HG03354 (cell line): ENCODE measurements around the gene PTPRK.

Experiments used
- ATAC-seq: cut with Tn5 transposase; IDR thresholded peaks from one replicate; pipeline ENCODE4 v1.9.1; 2021; ENCODE audit warnings: mild to moderate bottlenecking; ENCODE audit not compliant: unreplicated experiment, poor library complexity, severe bottlenecking

PTPRK gene

DNA sequence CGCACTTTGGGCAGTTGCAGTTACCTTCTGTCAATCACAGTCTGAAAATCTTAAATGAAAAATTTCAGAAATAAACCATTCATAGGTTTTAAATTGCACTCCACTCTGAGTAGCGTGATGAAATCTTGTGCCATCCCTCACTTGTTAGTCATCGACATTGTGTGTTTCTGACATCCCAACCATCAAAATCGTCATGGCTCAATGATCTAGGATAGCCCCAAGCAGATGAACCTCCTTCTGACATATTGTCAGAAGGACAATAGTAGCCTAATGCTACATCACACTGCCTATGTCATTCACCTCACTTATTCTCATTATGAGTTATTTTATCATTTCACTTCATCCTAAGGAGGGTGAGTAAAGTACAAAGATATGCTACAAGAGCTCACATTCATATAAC lies 284.8 kb downstream of the PTPRK start:
- no peak for ATAC-seq

- ATAC-seq, result no peak
These were observed 286.9 kb downstream of the PTPRK start for GRCh38 chr6:128233531-128233930.

GRCh38 chr6:128230267-128230989 lies 290.0 kb downstream of the PTPRK start:
- no peak for ATAC-seq

- ATAC-seq, result no peak
These were observed 294.8 kb downstream of the PTPRK start for GRCh38 chr6:128225612-128226011.

GRCh38 chr6:128216917-128217316 lies 303.5 kb downstream of the PTPRK start:
- no peak for ATAC-seq

- ATAC-seq, result no peak
These were observed 310.6 kb downstream of the PTPRK start for GRCh38 chr6:128209771-128210170.

- no peak for ATAC-seq
These were observed 311.4 kb downstream of the PTPRK start for GRCh38 chr6:128208851-128209580.

DNA sequence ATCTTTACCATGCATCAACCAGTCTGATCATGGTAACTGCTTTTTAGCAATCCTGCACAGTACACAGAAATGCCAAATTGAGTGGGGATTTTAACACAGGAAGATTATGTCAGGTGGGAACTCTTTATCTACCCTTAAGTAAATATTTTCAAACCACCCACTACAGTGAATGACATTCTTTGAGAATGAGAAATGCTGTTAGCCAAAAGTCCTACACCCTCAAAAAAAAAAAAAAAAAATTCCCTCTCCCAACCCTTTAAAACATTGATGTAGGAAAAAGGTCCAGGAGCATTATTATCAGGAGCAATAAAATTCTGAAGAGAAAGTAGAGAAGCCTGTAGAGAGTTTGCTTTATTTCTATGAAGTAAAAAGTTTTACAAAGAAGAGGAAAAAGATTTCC lies 312.3 kb downstream of the PTPRK start:
- no peak for ATAC-seq

- no peak for ATAC-seq
These were observed 313.6 kb downstream of the PTPRK start for GRCh38 chr6:128206610-128207426.

- no peak for ATAC-seq
These were observed 315.8 kb downstream of the PTPRK start for GRCh38 chr6:128204616-128205015.

- ATAC-seq, result no peak
These were observed 318.1 kb downstream of the PTPRK start for GRCh38 chr6:128202169-128202765.

DNA sequence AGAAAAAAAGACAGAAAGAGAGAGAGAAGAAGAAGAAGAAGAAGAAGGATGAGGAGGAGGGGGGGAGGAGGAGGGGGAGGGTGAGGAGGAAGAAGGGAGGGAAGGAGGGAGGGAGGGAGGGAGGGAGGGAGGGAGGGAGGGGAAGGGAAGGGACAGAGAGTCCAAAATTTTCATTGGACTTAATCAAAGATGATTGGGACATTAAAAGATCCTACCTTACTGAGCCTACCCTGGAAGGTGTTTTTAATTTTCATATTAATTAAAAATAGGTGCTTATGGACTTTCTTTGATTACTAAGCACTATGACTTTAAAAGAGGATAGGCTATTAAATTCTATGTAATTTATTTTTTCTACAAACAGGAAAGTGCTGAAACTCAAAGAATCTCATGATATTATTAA lies 319.6 kb downstream of the PTPRK start:
- no peak for ATAC-seq

- ATAC-seq, result no peak
These were observed 320.9 kb downstream of the PTPRK start for GRCh38 chr6:128199461-128199860.

GRCh38 chr6:128192972-128193371 lies 327.4 kb downstream of the PTPRK start:
- ATAC-seq, result no peak

- no peak for ATAC-seq
These were observed 331.7 kb downstream of the PTPRK start for GRCh38 chr6:128188678-128189077.

- ATAC-seq, result no peak
These were observed 333.7 kb downstream of the PTPRK start for GRCh38 chr6:128186729-128187128.

DNA sequence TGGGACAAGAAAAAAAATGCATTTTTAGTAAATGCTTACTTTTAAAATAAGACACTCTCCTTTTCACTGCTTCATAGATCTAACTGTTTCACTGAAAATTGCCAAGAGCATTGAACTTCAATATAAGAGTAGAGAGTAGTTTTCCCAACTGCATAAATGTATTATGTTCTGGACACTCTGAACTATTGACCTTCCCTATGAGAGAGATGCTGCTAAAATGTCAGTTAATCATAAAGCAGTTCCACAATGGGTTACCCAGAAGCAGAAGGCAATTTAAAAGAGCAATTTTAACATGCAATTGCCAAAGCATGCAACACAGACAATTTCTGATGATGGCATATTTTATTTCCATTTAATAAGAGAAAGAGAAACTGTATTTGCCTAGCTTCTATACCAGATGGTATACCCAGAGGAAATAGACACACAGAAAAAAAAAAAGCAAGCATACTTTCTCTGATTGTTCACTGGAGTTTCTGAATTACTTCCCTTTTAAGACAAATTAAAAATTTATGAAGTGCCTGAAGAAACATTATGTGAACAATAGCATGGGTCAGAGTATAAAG lies 340.4 kb downstream of the PTPRK start:
- ATAC-seq, result peak; percentile 45

- ATAC-seq, result no peak
These were observed 345.7 kb downstream of the PTPRK start for GRCh38 chr6:128174724-128175123.

GRCh38 chr6:128172752-128173682 lies 347.4 kb downstream of the PTPRK start:
- ATAC-seq, result no peak
